ENCODE data around the gene ATP13A1. TPM values are rescaled to one million over a fixed set of nuclear protein-coding genes. Genes with fewer than 3 reads are reported as not detected.

The ATP13A1 gene
- polyA plus RNA-seq, 1 of the 3 experiments (the other 2 are of a cell fraction) = 67.9 TPM

- Histone ChIP-seq H3K27me3 (ENCODE audit: insufficient read depth) (no peaks in the 10 kb centered on the region), H3K4me1 (ENCODE audit: control insufficient read depth in 1 of 2, insufficient read depth in 2 of 2, low read depth in 1 of 2, low read length in 1 of 2) (no peaks in the 10 kb centered on the region; a peak in 1 of 4 replicates), H3K9ac (no peak overlapping the region), H3K9me2 (no peaks in the 10 kb centered on the region), H3K9me3 (no peaks in the 10 kb centered on the region), H3K79me2 (ENCODE audit: insufficient read depth) (no peaks in the 10 kb centered on the region), H3K4me3 (ENCODE audit: low read depth in 2 of 2, low read length in 1 of 2) (no peak overlapping the region), H3K36me3 (replicated peaks in 1 of 2; ENCODE audit: control insufficient read depth in 1 of 2, insufficient read depth in 2 of 2, low read length in 1 of 2) (peaks cover 7 to 17% of the 10 kb centered on the region in 2 experiments), H3K27ac (ENCODE audit: low read depth in 2 of 2, low read length in 1 of 2) (no peak overlapping the region), H3K4me2 (no peak overlapping the region), H4K20me1 (ENCODE audit: insufficient read depth) (no peaks in the 10 kb centered on the region), H3F3A (replicated peaks; ENCODE audit: insufficient read depth) (no peaks in the 10 kb centered on the region), H2AFZ (ENCODE audit: low read depth) (no peak overlapping the region)
- no peak for TF ChIP-seq MAX (IDR thresholded peaks at IDR 0.05; ENCODE audit: low read depth)
- no peak for TF ChIP-seq YY1 (IDR thresholded peaks at IDR 0.05; ENCODE audit: low read depth)
- TF ChIP-seq ELF1 (IDR thresholded peaks at IDR 0.05) = no peak
- TF ChIP-seq RAD21 (IDR thresholded peaks at IDR 0.05; ENCODE audit: low read length) = no peak
- no peak for TF ChIP-seq USF2 (IDR thresholded peaks at IDR 0.05; ENCODE audit: borderline replicate concordance, low read depth, low read length)
- no peak for TF ChIP-seq FOXJ3 (CRISPR knock-in tag; IDR thresholded peaks at IDR 0.05)
- TF ChIP-seq ZBTB33 (IDR thresholded peaks at IDR 0.05; ENCODE audit: borderline replicate concordance, low read depth) = no peak
- TF ChIP-seq POLR2AphosphoS5 (IDR thresholded peaks at IDR 0.05; ENCODE audit: low read depth, low read length) = no peak
- TF ChIP-seq SIN3A (IDR thresholded peaks at IDR 0.05; ENCODE audit: borderline replicate concordance, low read depth, low read length) = no peak
- no peak for TF ChIP-seq RCOR1 (IDR thresholded peaks at IDR 0.05; ENCODE audit: low read length)
- TF ChIP-seq FOSL2 (IDR thresholded peaks at IDR 0.05; ENCODE audit: borderline replicate concordance, low read depth) = no peak
- TF ChIP-seq EZH2phosphoT487 (IDR thresholded peaks at IDR 0.05; ENCODE audit: borderline replicate concordance, low read depth) = no peak
- TF ChIP-seq RFX5 (IDR thresholded peaks at IDR 0.05; ENCODE audit: low read length) = no peak
- TF ChIP-seq REST (IDR thresholded peaks at IDR 0.05; ENCODE audit: low read depth, low read length) = no peak
- no peak for DNase-seq
- WGBS (ENCODE audit: low lambda C conversion rate) = no CpG with 5 or more reads among the region's 9 CpGs
- ChIA-PET POLR2A (no interaction called here), CTCF (interaction anchor here (3.7 to 13.3 kb wide), 2 partner anchors 8 to 105 kb away, joined by 18 to 175 read pairs; partner anchors contain the start of genes GMIP and YJEFN3)
Observed at GRCh38 chr19:19636573-19637185, 26.8 kb downstream of the ATP13A1 start.
